H1 (cell line): ENCODE data around the gene CNGA4. TPM values are rescaled to one million over a fixed set of nuclear protein-coding genes. Genes with fewer than 3 reads are reported as not detected.

Experiments used
- CTCF ChIA-PET: fragments of 300-600 bp; sonication (Branson Sonifier 250); formaldehyde crosslinking; loops from one replicate; lab custom pipeline; 2021; ENCODE audit not compliant: partially characterized antibody; lab: Charles Lee
- POLR2A ChIA-PET: fragments of 300-600 bp; sonication (Branson Sonifier 250); formaldehyde crosslinking; loops from one replicate; lab custom pipeline; 2021; ENCODE audit warnings: inconsistent platforms; ENCODE audit not compliant: partially characterized antibody; lab: Charles Lee
- DNase-seq, 2 experiments: peaks; one replicate each; pipeline versions ENCODE4 v3.0.0 to v3.0.0-alpha.2; 2010 to 2022; ENCODE audit warnings: low spot score in 2 of 2, low read depth in 1 of 2, mixed read lengths in 1 of 2
- FAIRE-seq: peaks from 2 replicates; lab custom pipeline; 2011; peaks lifted over from hg19 to GRCh38; lab: Jason Lieb, UNC
- H2AFZ ChIP-seq: 2 replicates; pipeline ENCODE4 v1.8.1; 2012; ENCODE audit warnings: low read length, inconsistent platforms
- H2AK5ac ChIP-seq: 2 replicates; pipeline ENCODE4 v1.6.1; 2013; ENCODE audit warnings: low read depth, low read length
- H2BK120ac ChIP-seq: replicated peaks from 2 replicates; pipeline ENCODE3; 2013; ENCODE audit warnings: low read depth, low read length, inconsistent platforms
- H2BK12ac ChIP-seq: 2 replicates; pipeline ENCODE4 v1.6.1; 2013; ENCODE audit warnings: low read depth, low read length
- H2BK15ac ChIP-seq: 2 replicates; pipeline ENCODE4 v1.6.1; 2013; ENCODE audit warnings: low read length
- H2BK20ac ChIP-seq: 2 replicates; pipeline ENCODE4 v1.6.1; 2013; ENCODE audit warnings: low read length
- H2BK5ac ChIP-seq: 2 replicates; pipeline ENCODE4 v1.6.1; 2013; ENCODE audit warnings: low read depth, low read length
- H3K14ac ChIP-seq: 2 replicates; pipeline ENCODE4 v1.6.1; 2013; ENCODE audit warnings: inconsistent platforms; ENCODE audit not compliant: insufficient read length
- H3K18ac ChIP-seq: 2 replicates; pipeline ENCODE4 v1.6.1; 2013; ENCODE audit warnings: low read length; ENCODE audit errors: extremely low read depth
- H3K23ac ChIP-seq: 2 replicates; pipeline ENCODE4 v1.6.1; 2013; ENCODE audit warnings: inconsistent platforms; ENCODE audit not compliant: insufficient read length
- H3K23me2 ChIP-seq: 2 replicates; pipeline ENCODE4 v1.6.1; 2013; ENCODE audit warnings: low read depth, low read length
- H3K27ac ChIP-seq: 2 replicates; pipeline ENCODE4 v1.6.1; 2011; ENCODE audit warnings: low read depth, low read length, inconsistent platforms
- H3K27me3 ChIP-seq, 4 experiments: replicated peaks in 1 of 4; 1 replicate in 1 of 4; 2 replicates in 3 of 4; pipeline versions ENCODE4 v1.6.1 to v1.8.1; 2011 to 2013; ENCODE audit warnings: low read length in 3 of 4, mild to moderate bottlenecking in 3 of 4, inconsistent platforms in 2 of 4, mixed read lengths in 2 of 4, moderate library complexity in 1 of 4; ENCODE audit not compliant: control insufficient read depth in 3 of 4, insufficient read depth in 3 of 4; ENCODE audit errors: extremely low read depth in 1 of 4
- H3K36me3 ChIP-seq, 4 experiments: 2 replicates each; pipeline versions ENCODE4 v1.6.1 to v1.8.1; 2011 to 2013; ENCODE audit warnings: mild to moderate bottlenecking in 4 of 4, low read length in 3 of 4, moderate library complexity in 2 of 4, control low read depth in 1 of 4, inconsistent platforms in 1 of 4; ENCODE audit not compliant: insufficient read depth in 4 of 4, control insufficient read depth in 2 of 4
- H3K4ac ChIP-seq: replicated peaks from 2 replicates; pipeline ENCODE3; 2013; ENCODE audit warnings: low read length, low read depth, mixed read lengths, inconsistent platforms; ENCODE audit not compliant: insufficient read length
- H3K4me1 ChIP-seq, 4 experiments: replicated peaks in 1 of 4; 1 replicate in 1 of 4; 2 replicates in 3 of 4; pipeline versions ENCODE4 v1.6.1 to v1.8.1; 2011 to 2013; ENCODE audit warnings: low read length in 3 of 4, inconsistent platforms in 2 of 4, mixed read lengths in 1 of 4; ENCODE audit not compliant: insufficient read depth in 4 of 4, control insufficient read depth in 3 of 4
- H3K4me2 ChIP-seq, 2 experiments: 2 replicates each; pipeline versions ENCODE4 v1.6.1 to v1.8.1; 2011 to 2013; ENCODE audit warnings: low read depth in 2 of 2, low read length in 2 of 2, control low read depth in 1 of 2, inconsistent platforms in 1 of 2, mild to moderate bottlenecking in 1 of 2; ENCODE audit not compliant: insufficient read depth in 1 of 2
- H3K4me3 ChIP-seq, 4 experiments: fragments of 200-600, 300-600 bp in 1 of 4; sonication (generic), shearing (Covaris generic), sonication (Bioruptor Twin) in 1 of 4; 2 replicates each; pipeline versions ENCODE4 v1.5.1 to v1.8.1; 2011 to 2016; ENCODE audit warnings: low read length in 4 of 4, low read depth in 3 of 4, control low read depth in 2 of 4, inconsistent platforms in 2 of 4, mild to moderate bottlenecking in 2 of 4, mixed read lengths in 1 of 4, moderate library complexity in 1 of 4; ENCODE audit not compliant: insufficient read depth in 2 of 4; ENCODE audit errors: extremely low read depth in 1 of 4
- H3K56ac ChIP-seq: replicated peaks from 2 replicates; pipeline ENCODE3; 2013; ENCODE audit warnings: low read depth, mild to moderate bottlenecking, mixed read lengths, low read length, inconsistent platforms; ENCODE audit not compliant: insufficient read length
- H3K79me1 ChIP-seq: 2 replicates; pipeline ENCODE4 v1.6.1; 2013; ENCODE audit warnings: low read depth, low read length, control low read depth
- H3K79me2 ChIP-seq, 2 experiments: 2 replicates each; pipeline versions ENCODE4 v1.6.1 to v1.8.1; 2012 to 2013; ENCODE audit warnings: low read length in 2 of 2, mild to moderate bottlenecking in 2 of 2, inconsistent platforms in 1 of 2; ENCODE audit not compliant: insufficient read depth in 2 of 2, control insufficient read depth in 1 of 2
- H3K9ac ChIP-seq, 4 experiments: replicated peaks in 1 of 4; 1 replicate in 1 of 4; 2 replicates in 3 of 4; pipeline versions ENCODE4 v1.6.1 to v1.8.1; 2011 to 2013; ENCODE audit warnings: low read depth in 3 of 4, low read length in 3 of 4, control low read depth in 2 of 4, mild to moderate bottlenecking in 2 of 4, moderate library complexity in 2 of 4, inconsistent platforms in 1 of 4; ENCODE audit errors: extremely low read depth in 1 of 4
- H3K9me3 ChIP-seq, 2 experiments: 2 replicates each; pipeline versions ENCODE4 v1.6.1 to v1.8.1; 2012 to 2013; ENCODE audit warnings: mild to moderate bottlenecking in 2 of 2, moderate library complexity in 2 of 2, control low read depth in 1 of 2, inconsistent platforms in 1 of 2, low read depth in 1 of 2, low read length in 1 of 2, mixed read lengths in 1 of 2; ENCODE audit not compliant: insufficient read depth in 2 of 2
- H4K20me1 ChIP-seq, 2 experiments: replicated peaks in 1 of 2; 2 replicates each; pipeline versions ENCODE3 to v1.8.1; 2011 to 2013; ENCODE audit warnings: inconsistent platforms in 2 of 2, low read length in 2 of 2, mild to moderate bottlenecking in 1 of 2; ENCODE audit not compliant: insufficient read depth in 2 of 2, control insufficient read depth in 1 of 2
- H4K5ac ChIP-seq: 2 replicates; pipeline ENCODE4 v1.6.1; 2013; ENCODE audit warnings: low read length, low read depth, mixed read lengths, inconsistent platforms; ENCODE audit not compliant: insufficient read length
- H4K8ac ChIP-seq: 2 replicates; pipeline ENCODE4 v1.8.0; 2013; ENCODE audit warnings: mild to moderate bottlenecking, moderate library complexity, low read length, inconsistent platforms; ENCODE audit not compliant: insufficient read depth; ENCODE audit errors: extremely low read depth
- H4K91ac ChIP-seq: replicated peaks from 2 replicates; pipeline ENCODE3; 2013; ENCODE audit warnings: low read length, mixed read lengths, inconsistent platforms; ENCODE audit not compliant: insufficient read length
- BACH1 ChIP-seq: IDR thresholded peaks from 2 replicates; pipeline ENCODE4 v1.6.1; 2012; ENCODE audit warnings: low read length, improper control_type of control experiment
- CTCF ChIP-seq, 3 experiments: IDR thresholded peaks; 1 replicate in 2 of 3; 2 replicates in 1 of 3; pipeline versions ENCODE4 v1.5.1 to v1.6.1; 2011; ENCODE audit warnings: low read length in 3 of 3, mild to moderate bottlenecking in 3 of 3, inconsistent platforms in 2 of 3, low read depth in 1 of 3, moderate library complexity in 1 of 3; ENCODE audit not compliant: insufficient read depth in 1 of 3; ENCODE audit errors: control extremely low read depth in 1 of 3
- EP300 ChIP-seq, 2 experiments: IDR thresholded peaks; 1 replicate in 1 of 2; 2 replicates in 1 of 2; pipeline ENCODE4 v1.6.1; 2011 to 2012; ENCODE audit warnings: low read depth in 2 of 2, low read length in 2 of 2, mild to moderate bottlenecking in 2 of 2, borderline replicate concordance in 1 of 2, inconsistent platforms in 1 of 2, moderate library complexity in 1 of 2
- FOSL1 ChIP-seq: IDR thresholded peaks from 2 replicates; pipeline ENCODE4 v1.6.1; 2011; ENCODE audit warnings: mild to moderate bottlenecking, low read depth, low read length, moderate library complexity; ENCODE audit not compliant: insufficient read depth
- GABPA ChIP-seq: IDR thresholded peaks from 2 replicates; pipeline ENCODE4 v1.6.1; 2011; ENCODE audit warnings: mild to moderate bottlenecking, low read length, moderate library complexity, borderline replicate concordance; ENCODE audit not compliant: insufficient read depth
- POU5F1 ChIP-seq: IDR thresholded peaks from 2 replicates; pipeline ENCODE4 v1.6.1; 2011; ENCODE audit warnings: low read depth, mild to moderate bottlenecking, low read length, moderate library complexity
- TAF7 ChIP-seq: optimal IDR thresholded peaks from 2 replicates; pipeline ENCODE3; 2011; ENCODE audit warnings: low read depth, mild to moderate bottlenecking, inconsistent platforms, low read length, moderate library complexity, borderline replicate concordance
- USF2 ChIP-seq: IDR thresholded peaks from 2 replicates; pipeline ENCODE4 v1.6.1; 2011; ENCODE audit warnings: low read length, improper control_type of control experiment
- YY1 ChIP-seq: IDR thresholded peaks from 2 replicates; pipeline ENCODE4 v1.6.1; 2011; ENCODE audit warnings: low read depth, mild to moderate bottlenecking, low read length
- WGBS, 2 experiments: shearing (Covaris generic) in 1 of 2; methylation state at CpG; one replicate each; pipeline versions ENCODE4 v1.1.6 to v1.1.7; 2013 to 2015; ENCODE audit warnings: low lambda C conversion rate in 2 of 2, mixed read lengths in 2 of 2, inconsistent platforms in 1 of 2, low coverage in 1 of 2, missing lambda C conversion rate in 1 of 2; ENCODE audit not compliant: insufficient replicate concordance in 2 of 2, insufficient coverage in 1 of 2, insufficient read length in 1 of 2; ENCODE audit errors: extremely low coverage in 1 of 2, missing lambda C conversion rate in 1 of 2; 5-methylcytosine and 5-hydroxymethylcytosine counted together
- polyA plus RNA-seq, 7 experiments: library from polyadenylated mRNA; depleted of rRNA in 3 of 7; stranded (reverse) in 5 of 7; unstranded in 2 of 7; fragments of >200 nt in 5 of 7; fragments of 200-250 nt in 2 of 7; gene quantifications; 1 replicate in 5 of 7; 2 replicates in 1 of 7; 4 replicates in 1 of 7; pipeline versions ENCODE4 v1.2.1 to v1.2.3, GENCODE V29; 2011 to 2013; ENCODE audit warnings: missing spikeins in 2 of 7, mixed read lengths in 2 of 7
- total RNA-seq: library from RNA; stranded (reverse); fragmentation: NEBNext Ultra II Directional; extraction: Animal tissue kit (Norgen Biotek cat#: 25700); gene quantifications from 2 replicates; pipeline ENCODE4 v1.2.1, GENCODE V29; 2021

Gene CNGA4
- total and polyA plus RNA-seq, 2 of the 8 experiments (the other 6 are each of a cell fraction or from before 2014, with no cell fraction given): 0.29 TPM; not detected in 1

GRCh38 chr11:6258141-6258540 lies 19.3 kb downstream of the CNGA4 start:
- Histone ChIP-seq H3K79me1 (no peaks in the 10 kb centered on the region), H3K56ac (no peak overlapping the region), H2BK15ac (no peak overlapping the region), H3K23me2 (peaks cover 13% of the 10 kb centered on the region; the same call in 1 of the 2 replicates), H3K79me2 (no peaks in the 10 kb centered on the region), H2BK20ac (no peak overlapping the region), H4K20me1 (no peaks in the 10 kb centered on the region), H3K9me3 (no peaks in the 10 kb centered on the region), H2BK120ac (no peak overlapping the region), H3K36me3 (no peaks in the 10 kb centered on the region), H2AFZ (no peak overlapping the region), H3K4ac (no peak overlapping the region), H3K4me2 (peak overlapping the region; percentile 90 to 97; a peak in 3 of 4 replicates), H3K14ac (no peak overlapping the region), H4K91ac (no peak overlapping the region), H3K27me3 (peaks cover 16 to 58% (median 38%) of the 10 kb centered on the region in 4 experiments), H2AK5ac (no peak overlapping the region; the same call in 1 of the 2 replicates), H4K5ac (no peak overlapping the region), H3K9ac (no peak overlapping the region), H3K23ac (no peak overlapping the region), H2BK12ac (no peak overlapping the region), H3K4me3 (peak overlapping the region in 1 of 4 experiments; percentile 72; a peak in 2 of 8 replicates), H2BK5ac (no peak overlapping the region), H4K8ac (no peak overlapping the region), H3K18ac (no peak overlapping the region), H3K4me1 (peaks cover 0 to 18% (median 9%) of the 10 kb centered on the region in 4 experiments; a peak in 6 of 7 replicates), H3K27ac (no peak overlapping the region)
- POLR2A ChIA-PET: interaction anchor here (0.5 to 2.3 kb wide), 2 partner anchors 11 to 65 kb away, joined by 3 to 8 read pairs; no protein-coding TSS in a partner anchor
- 57% methylated on average over 3 of the region's 3 CpGs; no CpG with 5 or more reads in 1 of the 2 experiments for WGBS, 2 experiments
- DNase-seq: no peak
- no peak for FAIRE-seq
- CTCF ChIA-PET: interaction anchor here (0.6 to 14.4 kb wide), 28 partner anchors 7 to 335 kb away, joined by 3 to 166 read pairs (median 6); partner anchors contain the start of gene CNGA4
- no peak for TF ChIP-seq GABPA
- no peak for TF ChIP-seq YY1
- peak; percentile 17 to 44 (median 20); a peak in 3 of 4 replicates for TF ChIP-seq CTCF (IDR thresholded peaks at IDR 0.05; ENCODE audit: control extremely low read depth in 1 of 3, insufficient read depth in 1 of 3, low read depth in 1 of 3, low read length in 3 of 3)
- no peak for TF ChIP-seq TAF7
- TF ChIP-seq BACH1: no peak
- no peak for TF ChIP-seq USF2
- TF ChIP-seq EP300 (IDR thresholded peaks at IDR 0.05; ENCODE audit: borderline replicate concordance in 1 of 2, low read depth in 2 of 2, low read length in 2 of 2): no peak
- TF ChIP-seq POU5F1: no peak
- no peak for TF ChIP-seq FOSL1
